ENCODE measurements around the gene PLK5.

DNA sequence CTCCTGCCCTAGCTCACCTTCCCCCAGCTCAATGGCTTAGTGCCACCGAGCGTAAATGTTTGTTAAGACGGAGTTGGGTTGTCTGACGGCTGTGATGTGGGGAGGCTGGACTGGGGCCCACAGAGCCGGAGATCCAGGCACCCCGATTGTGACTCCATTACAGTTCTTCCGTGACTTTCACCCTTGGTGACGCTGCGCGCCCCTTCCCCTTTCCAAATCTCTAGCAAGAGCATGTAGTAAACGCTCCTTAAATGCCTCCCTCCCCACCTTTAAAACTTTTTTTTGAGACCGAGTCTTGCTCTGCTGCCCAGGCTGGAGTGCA lies 32.1 kb upstream of the PLK5 start:
- TF ChIP-seq BHLHE40 (IDR thresholded peaks at IDR 0.05; ENCODE audit: low read depth, low read length) (no peak), POLR2A (IDR thresholded peaks at IDR 0.05; ENCODE audit: low read depth, low read length) (no peak), RAD21 (IDR thresholded peaks at IDR 0.05; ENCODE audit: low read length) (no peak), SMC3 (IDR thresholded peaks at IDR 0.05; ENCODE audit: low read depth, low read length) (no peak), CEBPB (IDR thresholded peaks at IDR 0.05; ENCODE audit: low read depth, low read length) (no peak), RFX5 (IDR thresholded peaks at IDR 0.05; ENCODE audit: low read depth, low read length) (no peak), MAFK (IDR thresholded peaks at IDR 0.05; ENCODE audit: low read depth, low read length) (no peak), CHD1 (IDR thresholded peaks at IDR 0.05; ENCODE audit: low read depth, low read length) (no peak), MXI1 (IDR thresholded peaks at IDR 0.05; ENCODE audit: borderline replicate concordance, low read depth, low read length) (no peak)
- TF ChIP-seq, protein P1, sequence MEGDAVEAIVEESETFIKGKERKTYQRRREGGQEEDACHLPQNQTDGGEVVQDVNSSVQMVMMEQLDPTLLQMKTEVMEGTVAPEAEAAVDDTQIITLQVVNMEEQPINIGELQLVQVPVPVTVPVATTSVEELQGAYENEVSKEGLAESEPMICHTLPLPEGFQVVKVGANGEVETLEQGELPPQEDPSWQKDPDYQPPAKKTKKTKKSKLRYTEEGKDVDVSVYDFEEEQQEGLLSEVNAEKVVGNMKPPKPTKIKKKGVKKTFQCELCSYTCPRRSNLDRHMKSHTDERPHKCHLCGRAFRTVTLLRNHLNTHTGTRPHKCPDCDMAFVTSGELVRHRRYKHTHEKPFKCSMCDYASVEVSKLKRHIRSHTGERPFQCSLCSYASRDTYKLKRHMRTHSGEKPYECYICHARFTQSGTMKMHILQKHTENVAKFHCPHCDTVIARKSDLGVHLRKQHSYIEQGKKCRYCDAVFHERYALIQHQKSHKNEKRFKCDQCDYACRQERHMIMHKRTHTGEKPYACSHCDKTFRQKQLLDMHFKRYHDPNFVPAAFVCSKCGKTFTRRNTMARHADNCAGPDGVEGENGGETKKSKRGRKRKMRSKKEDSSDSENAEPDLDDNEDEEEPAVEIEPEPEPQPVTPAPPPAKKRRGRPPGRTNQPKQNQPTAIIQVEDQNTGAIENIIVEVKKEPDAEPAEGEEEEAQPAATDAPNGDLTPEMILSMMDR (conservative IDR thresholded peaks at IDR 0.05; ENCODE audit: low read depth, low read length): no peak
- TF ChIP-seq, protein P2, sequence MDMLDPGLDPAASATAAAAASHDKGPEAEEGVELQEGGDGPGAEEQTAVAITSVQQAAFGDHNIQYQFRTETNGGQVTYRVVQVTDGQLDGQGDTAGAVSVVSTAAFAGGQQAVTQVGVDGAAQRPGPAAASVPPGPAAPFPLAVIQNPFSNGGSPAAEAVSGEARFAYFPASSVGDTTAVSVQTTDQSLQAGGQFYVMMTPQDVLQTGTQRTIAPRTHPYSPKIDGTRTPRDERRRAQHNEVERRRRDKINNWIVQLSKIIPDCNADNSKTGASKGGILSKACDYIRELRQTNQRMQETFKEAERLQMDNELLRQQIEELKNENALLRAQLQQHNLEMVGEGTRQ (IDR thresholded peaks at IDR 0.05; ENCODE audit: low read depth, low read length): no peak
- TF ChIP-seq, protein P3, sequence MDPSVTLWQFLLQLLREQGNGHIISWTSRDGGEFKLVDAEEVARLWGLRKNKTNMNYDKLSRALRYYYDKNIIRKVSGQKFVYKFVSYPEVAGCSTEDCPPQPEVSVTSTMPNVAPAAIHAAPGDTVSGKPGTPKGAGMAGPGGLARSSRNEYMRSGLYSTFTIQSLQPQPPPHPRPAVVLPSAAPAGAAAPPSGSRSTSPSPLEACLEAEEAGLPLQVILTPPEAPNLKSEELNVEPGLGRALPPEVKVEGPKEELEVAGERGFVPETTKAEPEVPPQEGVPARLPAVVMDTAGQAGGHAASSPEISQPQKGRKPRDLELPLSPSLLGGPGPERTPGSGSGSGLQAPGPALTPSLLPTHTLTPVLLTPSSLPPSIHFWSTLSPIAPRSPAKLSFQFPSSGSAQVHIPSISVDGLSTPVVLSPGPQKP (IDR thresholded peaks at IDR 0.05; ENCODE audit: borderline replicate concordance, low read depth, low read length): no peak

Measured in IMR-90 (cell line).